ENCODE measurements around the gene FLII.

FLII gene

GRCh38 chr17:18256351-18256750 is 2.2 kb downstream of the FLII start:
- peaks cover 16% of the 10 kb centered on the region for H3K4me1 ChIP-seq (ENCODE audit: insufficient read depth, low read length)
- peaks cover 38% of the 10 kb centered on the region for H3K36me3 ChIP-seq (ENCODE audit: insufficient read depth, low read length)
- no peaks in the 10 kb centered on the region for H3K27me3 ChIP-seq (ENCODE audit: insufficient read depth, low read length)
- H3K4me3 ChIP-seq (ENCODE audit: low read length) = no peak overlapping the region
- H2AFZ ChIP-seq (ENCODE audit: low read depth, low read length) = no peak overlapping the region
- no peaks in the 10 kb centered on the region for H3K9me3 ChIP-seq (ENCODE audit: low read length)

- H3K36me3 ChIP-seq (ENCODE audit: insufficient read depth, low read length) = peaks cover 51% of the 10 kb centered on the region
- H3K27me3 ChIP-seq (ENCODE audit: insufficient read depth, low read length) = no peaks in the 10 kb centered on the region
- peaks cover 12% of the 10 kb centered on the region for H3K4me1 ChIP-seq (ENCODE audit: insufficient read depth, low read length)
- no peaks in the 10 kb centered on the region for H3K9me3 ChIP-seq (ENCODE audit: low read length)
- H2AFZ ChIP-seq (ENCODE audit: low read depth, low read length) = no peak overlapping the region
- no peak overlapping the region for H3K4me3 ChIP-seq (ENCODE audit: low read length)
Measured at GRCh38 chr17:18254888-18255649, 3.5 kb downstream of the FLII start.

GRCh38 chr17:18253947-18254821 is 4.4 kb downstream of the FLII start:
- H3K4me3 ChIP-seq (ENCODE audit: low read length) = no peak overlapping the region
- no peaks in the 10 kb centered on the region for H3K27me3 ChIP-seq (ENCODE audit: insufficient read depth, low read length)
- H3K9me3 ChIP-seq (ENCODE audit: low read length) = no peaks in the 10 kb centered on the region
- H3K4me1 ChIP-seq (ENCODE audit: insufficient read depth, low read length) = peaks cover 10% of the 10 kb centered on the region
- no peak overlapping the region for H2AFZ ChIP-seq (ENCODE audit: low read depth, low read length)
- peaks cover 53% of the 10 kb centered on the region for H3K36me3 ChIP-seq (ENCODE audit: insufficient read depth, low read length)

GRCh38 chr17:18253187-18253884 is 5.2 kb downstream of the FLII start:
- H2AFZ ChIP-seq (ENCODE audit: low read depth, low read length) = no peak overlapping the region
- no peaks in the 10 kb centered on the region for H3K27me3 ChIP-seq (ENCODE audit: insufficient read depth, low read length)
- no peak overlapping the region for H3K4me3 ChIP-seq (ENCODE audit: low read length)
- peaks cover 7% of the 10 kb centered on the region for H3K4me1 ChIP-seq (ENCODE audit: insufficient read depth, low read length)
- H3K9me3 ChIP-seq (ENCODE audit: low read length) = no peaks in the 10 kb centered on the region
- peaks cover 59% of the 10 kb centered on the region for H3K36me3 ChIP-seq (ENCODE audit: insufficient read depth, low read length)

- Histone ChIP-seq H3K4me3 (ENCODE audit: low read length) (no peak overlapping the region), H3K4me1 (ENCODE audit: insufficient read depth, low read length) (peaks cover 2% of the 10 kb centered on the region), H3K36me3 (ENCODE audit: insufficient read depth, low read length) (peaks cover 68% of the 10 kb centered on the region), H3K9me3 (ENCODE audit: low read length) (no peaks in the 10 kb centered on the region), H3K27me3 (ENCODE audit: insufficient read depth, low read length) (no peaks in the 10 kb centered on the region), H2AFZ (ENCODE audit: low read depth, low read length) (no peak overlapping the region)
Measured at GRCh38 chr17:18252160-18252559, 6.4 kb downstream of the FLII start.

- no peak overlapping the region for H2AFZ ChIP-seq (ENCODE audit: low read depth, low read length)
- H3K9me3 ChIP-seq (ENCODE audit: low read length) = no peaks in the 10 kb centered on the region
- no peak overlapping the region for H3K4me3 ChIP-seq (ENCODE audit: low read length)
- H3K27me3 ChIP-seq (ENCODE audit: insufficient read depth, low read length) = no peaks in the 10 kb centered on the region
- peaks cover 72% of the 10 kb centered on the region for H3K36me3 ChIP-seq (ENCODE audit: insufficient read depth, low read length)
- no peaks in the 10 kb centered on the region for H3K4me1 ChIP-seq (ENCODE audit: insufficient read depth, low read length)
Measured at GRCh38 chr17:18251204-18251603, 7.3 kb downstream of the FLII start.

- peaks cover 74% of the 10 kb centered on the region for H3K36me3 ChIP-seq (ENCODE audit: insufficient read depth, low read length)
- H2AFZ ChIP-seq (ENCODE audit: low read depth, low read length) = no peak overlapping the region
- H3K4me3 ChIP-seq (ENCODE audit: low read length) = no peak overlapping the region
- no peaks in the 10 kb centered on the region for H3K4me1 ChIP-seq (ENCODE audit: insufficient read depth, low read length)
- H3K9me3 ChIP-seq (ENCODE audit: low read length) = no peaks in the 10 kb centered on the region
- no peaks in the 10 kb centered on the region for H3K27me3 ChIP-seq (ENCODE audit: insufficient read depth, low read length)
Measured at GRCh38 chr17:18250708-18251107, 7.8 kb downstream of the FLII start.

GRCh38 chr17:18250259-18250658 is 8.3 kb downstream of the FLII start:
- Histone ChIP-seq H3K27me3 (ENCODE audit: insufficient read depth, low read length) (no peaks in the 10 kb centered on the region), H3K4me3 (ENCODE audit: low read length) (no peak overlapping the region), H3K4me1 (ENCODE audit: insufficient read depth, low read length) (no peaks in the 10 kb centered on the region), H3K9me3 (ENCODE audit: low read length) (no peaks in the 10 kb centered on the region), H2AFZ (ENCODE audit: low read depth, low read length) (no peak overlapping the region), H3K36me3 (ENCODE audit: insufficient read depth, low read length) (peaks cover 75% of the 10 kb centered on the region)

GRCh38 chr17:18248811-18249210 is 9.7 kb downstream of the FLII start:
- no peak overlapping the region for H2AFZ ChIP-seq (ENCODE audit: low read depth, low read length)
- H3K27me3 ChIP-seq (ENCODE audit: insufficient read depth, low read length) = no peaks in the 10 kb centered on the region
- H3K36me3 ChIP-seq (ENCODE audit: insufficient read depth, low read length) = peaks cover 76% of the 10 kb centered on the region
- no peaks in the 10 kb centered on the region for H3K9me3 ChIP-seq (ENCODE audit: low read length)
- H3K4me3 ChIP-seq (ENCODE audit: low read length) = no peak overlapping the region
- no peaks in the 10 kb centered on the region for H3K4me1 ChIP-seq (ENCODE audit: insufficient read depth, low read length)

GRCh38 chr17:18248300-18248731 is 10.2 kb downstream of the FLII start:
- no peaks in the 10 kb centered on the region for H3K9me3 ChIP-seq (ENCODE audit: low read length)
- H3K4me3 ChIP-seq (ENCODE audit: low read length) = no peak overlapping the region
- no peak overlapping the region for H2AFZ ChIP-seq (ENCODE audit: low read depth, low read length)
- no peaks in the 10 kb centered on the region for H3K27me3 ChIP-seq (ENCODE audit: insufficient read depth, low read length)
- no peaks in the 10 kb centered on the region for H3K4me1 ChIP-seq (ENCODE audit: insufficient read depth, low read length)
- H3K36me3 ChIP-seq (ENCODE audit: insufficient read depth, low read length) = peaks cover 76% of the 10 kb centered on the region

- Histone ChIP-seq H3K4me1 (ENCODE audit: insufficient read depth, low read length) (no peaks in the 10 kb centered on the region), H3K27me3 (ENCODE audit: insufficient read depth, low read length) (no peaks in the 10 kb centered on the region), H3K9me3 (ENCODE audit: low read length) (no peaks in the 10 kb centered on the region), H3K36me3 (ENCODE audit: insufficient read depth, low read length) (peaks cover 79% of the 10 kb centered on the region), H3K4me3 (ENCODE audit: low read length) (no peak overlapping the region), H2AFZ (ENCODE audit: low read depth, low read length) (no peak overlapping the region)
Measured at GRCh38 chr17:18247613-18248001, 10.9 kb downstream of the FLII start.

GRCh38 chr17:18246880-18247612 is 11.5 kb downstream of the FLII start:
- Histone ChIP-seq H3K4me3 (ENCODE audit: low read length) (no peak overlapping the region), H3K36me3 (ENCODE audit: insufficient read depth, low read length) (peaks cover 79% of the 10 kb centered on the region), H2AFZ (ENCODE audit: low read depth, low read length) (no peak overlapping the region), H3K27me3 (ENCODE audit: insufficient read depth, low read length) (no peaks in the 10 kb centered on the region), H3K4me1 (ENCODE audit: insufficient read depth, low read length) (no peaks in the 10 kb centered on the region), H3K9me3 (ENCODE audit: low read length) (no peaks in the 10 kb centered on the region)

All from neuron (in vitro differentiated cells).